Measurements from ENCODE around the gene CHPF.

CHPF gene

DNA sequence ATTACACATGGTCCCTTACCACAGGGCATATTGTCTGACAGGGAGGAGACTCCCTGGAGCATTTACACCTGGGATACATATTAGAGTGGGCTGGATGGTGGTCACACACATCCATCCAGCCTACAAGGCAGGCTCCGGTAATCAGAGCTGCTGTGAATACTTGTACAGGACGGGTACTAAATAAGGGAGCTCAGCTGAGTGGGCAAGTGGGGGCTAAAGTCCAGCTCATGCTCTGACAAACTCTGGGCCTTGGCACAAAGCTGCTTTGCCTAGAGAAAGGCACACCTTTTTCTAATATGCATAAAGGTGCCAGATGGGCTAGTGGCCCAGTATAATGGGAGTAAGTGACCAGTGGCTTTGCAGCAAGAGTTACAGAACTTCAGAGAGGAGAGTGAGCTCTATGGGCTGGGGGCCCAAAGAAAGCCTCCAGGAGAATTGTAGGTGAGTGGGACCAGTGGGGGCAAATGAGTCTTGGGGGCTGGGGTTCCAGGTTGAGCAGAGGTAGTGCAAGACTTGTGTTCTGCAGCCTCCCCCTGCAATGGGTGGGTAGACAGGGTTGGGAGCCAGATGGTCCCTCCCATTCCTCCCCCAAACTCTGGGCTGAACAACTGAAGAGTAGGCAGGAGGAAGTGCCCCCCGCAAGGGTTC is 1.8 kb upstream of the CHPF start:
- H3K4me2 ChIP-seq (ENCODE audit: low read depth, low read length, poor library complexity, severe bottlenecking) = no peak overlapping the region
- H3K9ac ChIP-seq (ENCODE audit: low read length) = no peak overlapping the region
- H3K9me2 ChIP-seq (replicated peaks; ENCODE audit: insufficient read depth, low read length) = no peaks in the 10 kb centered on the region
- no peaks in the 10 kb centered on the region for H3K27me3 ChIP-seq (ENCODE audit: low read length)
- H4K20me1 ChIP-seq (ENCODE audit: low read depth, low read length) = no peaks in the 10 kb centered on the region
- no peaks in the 10 kb centered on the region for H3K36me3 ChIP-seq (ENCODE audit: low read length)
- H3K27ac ChIP-seq (ENCODE audit: low read depth, low read length) = no peak overlapping the region
- no peak overlapping the region for H2AFZ ChIP-seq (ENCODE audit: low read depth, low read length, severe bottlenecking)
- H3K4me3 ChIP-seq (ENCODE audit: insufficient read depth, low read length, poor library complexity, severe bottlenecking) = no peak overlapping the region
- H3F3A ChIP-seq (ENCODE audit: insufficient read depth) = peaks cover 7% of the 10 kb centered on the region
- H3K79me2 ChIP-seq (ENCODE audit: insufficient read depth, low read length) = no peaks in the 10 kb centered on the region
- no peaks in the 10 kb centered on the region for H3K9me3 ChIP-seq (ENCODE audit: insufficient read depth, low read length)
- TF ChIP-seq, protein P1, sequence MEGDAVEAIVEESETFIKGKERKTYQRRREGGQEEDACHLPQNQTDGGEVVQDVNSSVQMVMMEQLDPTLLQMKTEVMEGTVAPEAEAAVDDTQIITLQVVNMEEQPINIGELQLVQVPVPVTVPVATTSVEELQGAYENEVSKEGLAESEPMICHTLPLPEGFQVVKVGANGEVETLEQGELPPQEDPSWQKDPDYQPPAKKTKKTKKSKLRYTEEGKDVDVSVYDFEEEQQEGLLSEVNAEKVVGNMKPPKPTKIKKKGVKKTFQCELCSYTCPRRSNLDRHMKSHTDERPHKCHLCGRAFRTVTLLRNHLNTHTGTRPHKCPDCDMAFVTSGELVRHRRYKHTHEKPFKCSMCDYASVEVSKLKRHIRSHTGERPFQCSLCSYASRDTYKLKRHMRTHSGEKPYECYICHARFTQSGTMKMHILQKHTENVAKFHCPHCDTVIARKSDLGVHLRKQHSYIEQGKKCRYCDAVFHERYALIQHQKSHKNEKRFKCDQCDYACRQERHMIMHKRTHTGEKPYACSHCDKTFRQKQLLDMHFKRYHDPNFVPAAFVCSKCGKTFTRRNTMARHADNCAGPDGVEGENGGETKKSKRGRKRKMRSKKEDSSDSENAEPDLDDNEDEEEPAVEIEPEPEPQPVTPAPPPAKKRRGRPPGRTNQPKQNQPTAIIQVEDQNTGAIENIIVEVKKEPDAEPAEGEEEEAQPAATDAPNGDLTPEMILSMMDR (IDR thresholded peaks at IDR 0.05; ENCODE audit: insufficient read depth, low read length, poor library complexity, severe bottlenecking) = no peak
- TF ChIP-seq EZH2phosphoT487 (conservative IDR thresholded peaks at IDR 0.05; ENCODE audit: low read length) = no peak

- Histone ChIP-seq H3K79me2 (ENCODE audit: insufficient read depth, low read length) (no peaks in the 10 kb centered on the region), H4K20me1 (ENCODE audit: low read depth, low read length) (no peaks in the 10 kb centered on the region), H3K9me3 (ENCODE audit: insufficient read depth, low read length) (no peaks in the 10 kb centered on the region), H2AFZ (ENCODE audit: low read depth, low read length, severe bottlenecking) (no peak overlapping the region), H3K9ac (ENCODE audit: low read length) (no peak overlapping the region), H3K4me2 (ENCODE audit: low read depth, low read length, poor library complexity, severe bottlenecking) (peak overlapping the region; percentile 63), H3K4me3 (ENCODE audit: insufficient read depth, low read length, poor library complexity, severe bottlenecking) (peak overlapping the region; percentile 48), H3K36me3 (ENCODE audit: low read length) (no peaks in the 10 kb centered on the region), H3K27ac (ENCODE audit: low read depth, low read length) (no peak overlapping the region), H3K9me2 (replicated peaks; ENCODE audit: insufficient read depth, low read length) (no peaks in the 10 kb centered on the region), H3F3A (ENCODE audit: insufficient read depth) (peaks cover 7% of the 10 kb centered on the region), H3K27me3 (ENCODE audit: low read length) (no peaks in the 10 kb centered on the region)
- no peak for TF ChIP-seq EZH2phosphoT487 (conservative IDR thresholded peaks at IDR 0.05; ENCODE audit: low read length)
- TF ChIP-seq, protein P1 (IDR thresholded peaks at IDR 0.05; ENCODE audit: insufficient read depth, low read length, poor library complexity, severe bottlenecking) = no peak
Measured at GRCh38 chr2:219544567-219544966, 958 bp upstream of the CHPF start.

DNA sequence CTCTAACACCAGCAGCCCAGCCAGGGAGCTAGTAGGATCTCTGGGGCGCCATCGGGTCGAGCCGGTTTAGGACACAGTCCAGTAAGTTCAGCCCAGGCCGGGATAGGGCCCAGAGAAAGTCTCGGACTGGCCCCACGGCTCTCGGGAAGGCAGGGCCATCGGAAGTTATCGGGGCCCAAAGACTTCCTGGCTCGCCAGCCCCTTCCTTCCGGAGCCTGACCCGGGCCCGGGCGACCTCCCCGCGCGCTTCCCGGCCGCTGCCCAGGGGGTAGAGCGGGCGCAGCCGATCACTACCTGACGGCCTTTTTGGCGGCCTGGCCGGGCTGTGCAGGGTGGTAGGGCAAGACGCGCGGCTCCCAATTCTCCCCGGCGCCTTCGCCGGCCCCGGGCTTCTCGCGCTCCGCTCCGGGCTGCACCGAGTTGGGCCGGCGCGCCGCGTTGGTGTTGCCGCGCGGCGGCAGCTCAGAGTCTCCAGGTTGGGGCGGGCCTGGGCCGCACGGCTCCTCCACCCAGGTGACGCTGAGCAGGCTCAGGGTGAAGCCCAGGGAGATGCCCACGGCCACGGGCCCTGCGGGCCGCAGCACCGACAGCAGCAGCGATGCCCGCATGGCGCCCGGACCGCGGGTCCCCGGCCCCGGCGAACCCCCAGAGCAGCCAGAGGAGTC is 546 bp downstream of the CHPF start:
- TF ChIP-seq, protein P1 (IDR thresholded peaks at IDR 0.05; ENCODE audit: insufficient read depth, low read length, poor library complexity, severe bottlenecking) = no peak
- no peak for TF ChIP-seq EZH2phosphoT487 (conservative IDR thresholded peaks at IDR 0.05; ENCODE audit: low read length)
- no peaks in the 10 kb centered on the region for H3K9me3 ChIP-seq (ENCODE audit: insufficient read depth, low read length)

More for the DNA sequence above, 546 bp downstream of the CHPF start:
- peak overlapping the region; percentile 95 for H3K4me2 ChIP-seq (ENCODE audit: low read depth, low read length, poor library complexity, severe bottlenecking)
- H3K79me2 ChIP-seq (ENCODE audit: insufficient read depth, low read length) = no peaks in the 10 kb centered on the region
- no peaks in the 10 kb centered on the region for H4K20me1 ChIP-seq (ENCODE audit: low read depth, low read length)
- H3F3A ChIP-seq (ENCODE audit: insufficient read depth) = peaks cover 7% of the 10 kb centered on the region
- no peaks in the 10 kb centered on the region for H3K27me3 ChIP-seq (ENCODE audit: low read length)
- H2AFZ ChIP-seq (ENCODE audit: low read depth, low read length, severe bottlenecking) = peak overlapping the region; percentile 89
- H3K4me3 ChIP-seq (ENCODE audit: insufficient read depth, low read length, poor library complexity, severe bottlenecking) = peak overlapping the region; percentile 92
- H3K9me2 ChIP-seq (replicated peaks; ENCODE audit: insufficient read depth, low read length) = no peaks in the 10 kb centered on the region
- H3K36me3 ChIP-seq (ENCODE audit: low read length) = no peaks in the 10 kb centered on the region
- peak overlapping the region; percentile 74 for H3K27ac ChIP-seq (ENCODE audit: low read depth, low read length)
- peak overlapping the region; percentile 75 for H3K9ac ChIP-seq (ENCODE audit: low read length)

Measured in SU-DHL-6 (cell line).